K562 (cell line): ENCODE data around the gene SH3TC1. TPM values are rescaled to one million over a fixed set of nuclear protein-coding genes. Genes with fewer than 3 reads are reported as not detected.

Experiments
- ATAC-seq: fragments of 200-7000 bp; cut with Tn5 transposase; 3 replicates; pipeline ENCODE4 v1.9.1; 2020; ENCODE audit warnings: moderate library complexity
- BruUV-seq: library from RNA; stranded (reverse); fragments of 400-500 nt; replicated peaks from 2 replicates; lab custom pipeline; 2021; lab: Mats Ljungman, UMichigan
- CTCF ChIA-PET: fragments of 300-600 bp; formaldehyde crosslinking; extraction: SDS; loops from one replicate; lab custom pipeline; 2021; ENCODE audit warnings: low intra/inter-chr PET ratio; lab: Yijun Ruan, JAX
- POLR2A ChIA-PET: fragments of 300-600, 350-650 bp; sonication (Branson Sonifier 250); formaldehyde crosslinking; extraction: SDS; loops from one replicate; lab custom pipeline; 2021; ENCODE audit warnings: antibody characterized with exemption, inconsistent platforms; lab: Yijun Ruan, JAX
- DNase-seq, 4 experiments: peaks; one replicate each; pipeline versions ENCODE4 v3.0.0 to v3.0.0-alpha.2; 2011 to 2018; ENCODE audit warnings: low spot score in 3 of 4, mixed read lengths in 3 of 4; ENCODE audit errors: extremely low read depth in 1 of 4
- FAIRE-seq: peaks from 2 replicates; lab custom pipeline; 2011; peaks lifted over from hg19 to GRCh38; lab: Jason Lieb, UNC
- H2AFZ ChIP-seq: 2 replicates; pipeline ENCODE4 v1.6.0; 2011; ENCODE audit warnings: low read depth, low read length, control low read depth, inconsistent platforms
- H3K27ac ChIP-seq: fragments of 200-600 bp; 3 replicates; pipeline ENCODE4 v1.8.0; 2011; ENCODE audit warnings: low read depth, mild to moderate bottlenecking, control low read depth, inconsistent platforms, low read length, moderate library complexity, mixed read lengths; ENCODE audit errors: extremely low read depth
- H3K27me3 ChIP-seq, 2 experiments: fragments of 300-600 bp in 1 of 2; 2 replicates in 1 of 2; 3 replicates in 1 of 2; pipeline versions ENCODE4 v1.6.0 to v1.8.0; 2011; ENCODE audit warnings: inconsistent platforms in 2 of 2, low read length in 2 of 2, mild to moderate bottlenecking in 1 of 2, mixed read lengths in 1 of 2, moderate library complexity in 1 of 2; ENCODE audit not compliant: control insufficient read depth in 2 of 2, insufficient read depth in 2 of 2
- H3K36me3 ChIP-seq: fragments of 300-600 bp; 3 replicates; pipeline ENCODE4 v1.8.0; 2011; ENCODE audit warnings: mild to moderate bottlenecking, low read length, inconsistent platforms; ENCODE audit not compliant: control insufficient read depth, insufficient read depth
- H3K4me1 ChIP-seq, 2 experiments: fragments of 200-600 bp in 1 of 2; replicated peaks in 1 of 2; 2 replicates in 1 of 2; 3 replicates in 1 of 2; pipeline versions ENCODE4 v1.5.1 to v1.8.0; 2011; ENCODE audit warnings: inconsistent platforms in 2 of 2, low read length in 2 of 2, mild to moderate bottlenecking in 1 of 2, mixed read lengths in 1 of 2, moderate library complexity in 1 of 2; ENCODE audit not compliant: control insufficient read depth in 2 of 2, insufficient read depth in 2 of 2
- H3K4me2 ChIP-seq: 2 replicates; pipeline ENCODE4 v1.6.1; 2011; ENCODE audit warnings: low read length, control low read depth, inconsistent platforms, mixed read lengths; ENCODE audit not compliant: insufficient read depth
- H3K4me3 ChIP-seq: fragments of 200-600 bp; sonication (generic), shearing (Covaris generic); 2 replicates; pipeline ENCODE4 v1.5.1; 2016; ENCODE audit warnings: control low read depth, inconsistent platforms
- H3K79me2 ChIP-seq: fragments of 200-600 bp; 3 replicates; pipeline ENCODE4 v1.8.0; 2011; ENCODE audit warnings: low read length, inconsistent platforms; ENCODE audit not compliant: control insufficient read depth, insufficient read depth
- H3K9ac ChIP-seq, 2 experiments: 2 replicates each; pipeline versions ENCODE4 v1.6.0 to v1.6.1; 2011; ENCODE audit warnings: low read depth in 2 of 2, low read length in 2 of 2, control low read depth in 1 of 2, inconsistent platforms in 1 of 2, mild to moderate bottlenecking in 1 of 2, mixed read lengths in 1 of 2; ENCODE audit not compliant: insufficient read depth in 1 of 2
- H3K9me1 ChIP-seq: one replicate; pipeline ENCODE4 v1.6.0; 2011; ENCODE audit warnings: inconsistent platforms, mild to moderate bottlenecking, low read length, moderate library complexity; ENCODE audit not compliant: control insufficient read depth, insufficient read depth
- H3K9me3 ChIP-seq: replicated peaks from 2 replicates; pipeline ENCODE4 v1.5.1; 2011; ENCODE audit warnings: low read depth, low read length, inconsistent platforms; ENCODE audit not compliant: control insufficient read depth, insufficient read depth
- H4K20me1 ChIP-seq: replicated peaks from 2 replicates; pipeline ENCODE4 v1.6.1; 2011; ENCODE audit warnings: low read length, inconsistent platforms, mixed read lengths; ENCODE audit not compliant: control insufficient read depth, insufficient read depth
- CBX8 ChIP-seq: fragments of 200-600 bp; sonication (generic); IDR thresholded peaks from 2 replicates; pipeline ENCODE4 v1.6.1; 2012; ENCODE audit warnings: borderline replicate concordance, mixed run types, low read depth, mild to moderate bottlenecking, moderate library complexity, mixed read lengths, low read length, control low read depth, inconsistent platforms; ENCODE audit not compliant: poor library complexity, severe bottlenecking; ENCODE audit errors: extremely low read depth
- CEBPB ChIP-seq: fragments of 450-650 bp; IDR thresholded peaks from 2 replicates; pipeline ENCODE4 v1.6.1; 2016; ENCODE audit warnings: missing genetic modification characterization, missing compliant biosample characterization
- ETS2 ChIP-seq: IDR thresholded peaks from 2 replicates; pipeline ENCODE4 v1.6.1; 2016; ENCODE audit warnings: borderline replicate concordance, missing genetic modification characterization, mild to moderate bottlenecking, moderate library complexity, missing compliant biosample characterization; ENCODE audit not compliant: poor library complexity, severe bottlenecking
- HDAC3 ChIP-seq: fragments of 450-650 bp; IDR thresholded peaks from 2 replicates; pipeline ENCODE4 v1.6.1; 2018; ENCODE audit warnings: borderline replicate concordance, mild to moderate bottlenecking, moderate library complexity; ENCODE audit not compliant: partially characterized antibody
- ZNF134 ChIP-seq: fragments of 250-450 bp; sonication (Bioruptor Pico); conservative IDR thresholded peaks from 2 replicates; pipeline ENCODE4 v1.4.0; 2020
- ZNF77 ChIP-seq: fragments of 250-450 bp; sonication (Bioruptor Pico); IDR thresholded peaks from 2 replicates; pipeline ENCODE4 v1.5.0; 2020
- WGBS: fragments of 100-300 bp; shearing (Covaris generic); methylation state at CpG from one replicate; pipeline ENCODE4 v1.1.6; 2016; ENCODE audit warnings: low coverage, mixed read lengths; ENCODE audit not compliant: insufficient coverage; ENCODE audit errors: missing lambda C conversion rate; 5-methylcytosine and 5-hydroxymethylcytosine counted together
- in situ Hi-C: fragments of 300-500 bp; cut with MboI; formaldehyde crosslinking; loops from 4 replicates; pipeline ENCODE4 v1.15.0; 2018; ENCODE audit warnings: inconsistent platforms, mixed read lengths
- intact Hi-C: fragments of 100-400 bp; cut with micrococcal nuclease; formaldehyde crosslinking; loops from 2 replicates; pipeline ENCODE4 v1.14.2; 2022
- polyA plus RNA-seq, 8 experiments: library from polyadenylated mRNA; depleted of rRNA in 4 of 8; stranded (reverse) in 5 of 8; unstranded in 3 of 8; fragments of >200 nt; fragmentation: Nextera tagmentation in 2 of 8; fragmentation: Illumina TruSeq in 1 of 8; extraction: Ambion mirVana in 2 of 8; extraction: Trizol in 1 of 8; gene quantifications; 2 replicates each; pipeline versions ENCODE4 v1.2.1 to v1.2.3, GENCODE V29; 2011 to 2014; ENCODE audit warnings: inconsistent platforms in 1 of 8, missing spikeins in 1 of 8
- total RNA-seq, 7 experiments: library from RNA; depleted of rRNA in 6 of 7; stranded (reverse); fragments of >200 nt in 6 of 7; fragmentation: Illumina TruSeq in 2 of 7; extraction: Trizol in 2 of 7; gene quantifications; 2 replicates each; pipeline versions ENCODE4 v1.2.1 to v1.2.3, GENCODE V29; 2011 to 2021; ENCODE audit warnings: low replicate concordance in 1 of 7
- TF ChIP-seq, protein P1 (sequence below): fragments of 250-450 bp; sonication (Bioruptor Pico); IDR thresholded peaks from 2 replicates; pipeline ENCODE4 v1.8.0; 2021; ENCODE audit warnings: moderate library complexity, mild to moderate bottlenecking, inconsistent platforms
- TF ChIP-seq, protein P2 (sequence below): sonication (generic); formaldehyde crosslinking; IDR thresholded peaks from 2 replicates; pipeline ENCODE4 v1.8.1; 2023; ENCODE audit warnings: missing genetic modification reagents, mild to moderate bottlenecking, borderline replicate concordance

The SH3TC1 gene
- total and polyA plus RNA-seq, 9 of the 15 experiments (the other 6 are each of a cell fraction or from before 2014, with no cell fraction given) = 0.04 to 2.1 (median 0.48) TPM; not detected in 1

DNA sequence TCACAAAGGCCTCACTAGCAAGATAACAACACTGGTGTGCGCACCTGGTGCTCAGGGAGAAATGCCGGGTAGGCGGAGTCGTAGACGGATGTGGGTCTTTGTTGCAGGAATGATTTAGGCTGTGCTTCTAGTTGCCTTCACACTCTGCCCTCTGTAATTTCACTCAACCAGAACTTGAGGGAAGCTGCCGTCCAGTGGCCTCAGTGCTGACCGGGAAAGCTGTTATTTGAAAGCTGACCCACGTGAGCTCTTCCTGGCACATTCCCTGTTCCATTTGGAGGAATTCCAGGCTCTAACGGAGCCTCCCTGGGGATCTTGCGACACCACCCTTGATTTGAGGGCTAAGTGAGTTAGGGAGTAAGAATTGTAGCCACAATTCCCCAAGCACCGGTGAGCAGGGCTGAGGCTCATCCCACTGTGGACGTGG, 15.9 kb downstream of the SH3TC1 start:
- Histone ChIP-seq H3K9ac (no peak overlapping the region), H3K27me3 (peaks cover 15 to 76% of the 10 kb centered on the region in 2 experiments; a peak in 4 of 5 replicates), H3K36me3 (no peaks in the 10 kb centered on the region), H2AFZ (no peak overlapping the region), H3K27ac (no peak overlapping the region), H3K9me1 (no peaks in the 10 kb centered on the region), H3K4me2 (no peak overlapping the region), H3K4me1 (peaks cover 0 to 15% of the 10 kb centered on the region in 2 experiments; a peak in 2 of 5 replicates), H4K20me1 (peaks cover 20% of the 10 kb centered on the region; the same call in 1 of the 2 replicates), H3K4me3 (no peak overlapping the region), H3K9me3 (no peaks in the 10 kb centered on the region), H3K79me2 (no peaks in the 10 kb centered on the region)
- no TSS peak for BruUV-seq
- DNase-seq = no peak
- CTCF ChIA-PET = no interaction called here
- no peak for ATAC-seq
- WGBS = 12% methylated on average over 12 of the region's 12 CpGs
- TF ChIP-seq, protein P1, sequence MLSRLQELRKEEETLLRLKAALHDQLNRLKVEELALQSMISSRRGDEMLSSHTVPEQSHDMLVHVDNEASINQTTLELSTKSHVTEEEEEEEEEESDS (CRISPR knock-in tag) = no peak
- TF ChIP-seq CBX8 (no peak), ZNF134 (no peak), ZNF77 (CRISPR knock-in tag) (no peak), HDAC3 (no peak), ETS2 (no peak), CEBPB (tag) (no peak)
- TF ChIP-seq, protein P2, sequence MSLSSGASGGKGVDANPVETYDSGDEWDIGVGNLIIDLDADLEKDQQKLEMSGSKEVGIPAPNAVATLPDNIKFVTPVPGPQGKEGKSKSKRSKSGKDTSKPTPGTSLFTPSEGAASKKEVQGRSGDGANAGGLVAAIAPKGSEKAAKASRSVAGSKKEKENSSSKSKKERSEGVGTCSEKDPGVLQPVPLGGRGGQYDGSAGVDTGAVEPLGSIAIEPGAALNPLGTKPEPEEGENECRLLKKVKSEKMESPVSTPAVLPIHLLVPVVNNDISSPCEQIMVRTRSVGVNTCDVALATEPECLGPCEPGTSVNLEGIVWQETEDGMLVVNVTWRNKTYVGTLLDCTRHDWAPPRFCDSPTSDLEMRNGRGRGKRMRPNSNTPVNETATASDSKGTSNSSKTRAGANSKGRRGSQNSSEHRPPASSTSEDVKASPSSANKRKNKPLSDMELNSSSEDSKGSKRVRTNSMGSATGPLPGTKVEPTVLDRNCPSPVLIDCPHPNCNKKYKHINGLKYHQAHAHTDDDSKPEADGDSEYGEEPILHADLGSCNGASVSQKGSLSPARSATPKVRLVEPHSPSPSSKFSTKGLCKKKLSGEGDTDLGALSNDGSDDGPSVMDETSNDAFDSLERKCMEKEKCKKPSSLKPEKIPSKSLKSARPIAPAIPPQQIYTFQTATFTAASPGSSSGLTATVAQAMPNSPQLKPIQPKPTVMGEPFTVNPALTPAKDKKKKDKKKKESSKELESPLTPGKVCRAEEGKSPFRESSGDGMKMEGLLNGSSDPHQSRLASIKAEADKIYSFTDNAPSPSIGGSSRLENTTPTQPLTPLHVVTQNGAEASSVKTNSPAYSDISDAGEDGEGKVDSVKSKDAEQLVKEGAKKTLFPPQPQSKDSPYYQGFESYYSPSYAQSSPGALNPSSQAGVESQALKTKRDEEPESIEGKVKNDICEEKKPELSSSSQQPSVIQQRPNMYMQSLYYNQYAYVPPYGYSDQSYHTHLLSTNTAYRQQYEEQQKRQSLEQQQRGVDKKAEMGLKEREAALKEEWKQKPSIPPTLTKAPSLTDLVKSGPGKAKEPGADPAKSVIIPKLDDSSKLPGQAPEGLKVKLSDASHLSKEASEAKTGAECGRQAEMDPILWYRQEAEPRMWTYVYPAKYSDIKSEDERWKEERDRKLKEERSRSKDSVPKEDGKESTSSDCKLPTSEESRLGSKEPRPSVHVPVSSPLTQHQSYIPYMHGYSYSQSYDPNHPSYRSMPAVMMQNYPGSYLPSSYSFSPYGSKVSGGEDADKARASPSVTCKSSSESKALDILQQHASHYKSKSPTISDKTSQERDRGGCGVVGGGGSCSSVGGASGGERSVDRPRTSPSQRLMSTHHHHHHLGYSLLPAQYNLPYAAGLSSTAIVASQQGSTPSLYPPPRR (CRISPR knock-in tag) = no peak
- no peak for FAIRE-seq
- POLR2A ChIA-PET = interaction anchor here (0.5 to 1.6 kb wide), 3 partner anchors 10 to 159 kb away, joined by 4 to 6 read pairs (median 4); no protein-coding TSS in a partner anchor
- intact Hi-C loops = no loop called here
- in situ Hi-C loops = no loop called here
